GM21786 (cell line): ENCODE results near the gene TBX5.

Experiments
- ATAC-seq: cut with Tn5 transposase; IDR thresholded peaks from one replicate; pipeline ENCODE4 v1.9.1; 2021; ENCODE audit not compliant: unreplicated experiment

Gene TBX5

DNA sequence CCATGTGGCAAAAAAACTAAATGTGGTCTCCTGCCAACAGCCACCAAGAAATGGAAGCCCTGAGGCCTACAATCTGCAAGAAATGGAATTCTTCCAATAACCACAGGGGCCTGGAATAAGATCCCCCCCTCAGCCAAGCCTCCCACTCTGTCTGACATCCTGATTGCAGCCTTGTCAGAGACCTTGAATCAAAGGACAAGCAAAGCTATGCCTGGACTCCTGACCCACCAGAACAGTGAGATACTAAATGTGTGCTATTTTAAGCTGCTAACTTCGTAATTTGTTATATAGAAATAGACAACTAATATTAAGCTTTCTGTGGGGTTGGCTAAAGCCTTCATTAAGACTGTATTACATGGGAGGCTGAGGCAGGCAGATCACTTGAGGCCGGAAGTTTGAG is 77.7 kb downstream of the TBX5 start:
- no peak for ATAC-seq

DNA sequence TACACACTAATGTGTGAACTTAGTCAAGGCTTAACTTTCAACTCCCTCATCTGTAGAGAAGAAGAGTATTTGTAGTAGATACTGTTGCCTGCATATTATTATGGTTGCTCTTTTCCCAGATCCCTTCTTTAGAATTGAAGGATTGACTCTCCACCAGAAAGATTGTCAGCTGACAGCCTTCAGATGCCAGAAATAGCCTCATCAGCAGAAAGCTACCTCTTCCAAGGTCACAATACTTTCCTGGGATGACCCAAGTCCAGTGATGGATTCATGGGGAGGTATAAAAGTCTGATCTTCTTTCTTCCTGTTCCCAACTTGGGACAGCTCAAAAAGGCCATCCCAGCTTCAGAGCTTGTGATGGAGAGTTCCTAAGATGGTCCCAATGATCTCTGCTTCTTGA is 78.2 kb downstream of the TBX5 start:
- no peak for ATAC-seq

DNA sequence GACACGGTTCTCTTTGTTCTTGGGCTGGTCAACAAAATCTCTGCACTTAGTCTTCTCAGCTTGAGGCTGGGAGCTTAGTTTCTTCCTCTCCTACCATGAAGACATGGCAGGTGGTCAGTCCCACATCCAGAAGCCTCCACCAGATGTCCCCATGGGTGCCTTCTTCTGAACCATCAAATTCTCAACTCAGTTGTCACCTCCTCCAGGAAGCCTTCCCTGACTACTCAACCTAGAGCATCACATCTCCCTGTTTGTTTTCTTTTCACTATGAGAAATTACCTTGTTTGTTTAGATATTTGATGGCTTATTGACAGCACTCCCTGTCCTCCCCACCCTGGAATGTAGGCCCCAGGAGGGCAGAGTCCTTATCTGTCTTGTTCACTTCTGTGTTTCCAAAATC is 84.4 kb downstream of the TBX5 start:
- ATAC-seq = no peak

DNA sequence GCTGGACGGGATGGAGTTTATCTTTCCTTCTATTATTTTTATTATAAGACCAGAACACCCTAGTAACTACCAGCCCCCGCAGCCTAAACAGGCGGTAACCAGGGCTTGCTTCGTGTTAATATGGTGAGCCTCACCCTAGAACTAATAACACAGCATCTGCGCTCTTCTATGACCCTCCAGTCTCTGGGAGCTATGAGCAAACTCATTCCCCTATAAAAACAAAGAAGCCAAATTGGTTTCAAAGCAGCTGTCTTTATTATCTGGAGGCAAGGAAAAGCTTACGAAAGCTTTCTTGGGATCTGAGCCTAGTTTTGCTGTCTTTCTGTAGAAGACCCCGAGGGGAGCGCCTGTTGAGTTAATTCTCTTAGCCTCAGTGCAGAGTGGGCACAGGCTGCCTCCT is 85.0 kb downstream of the TBX5 start:
- no peak for ATAC-seq

DNA sequence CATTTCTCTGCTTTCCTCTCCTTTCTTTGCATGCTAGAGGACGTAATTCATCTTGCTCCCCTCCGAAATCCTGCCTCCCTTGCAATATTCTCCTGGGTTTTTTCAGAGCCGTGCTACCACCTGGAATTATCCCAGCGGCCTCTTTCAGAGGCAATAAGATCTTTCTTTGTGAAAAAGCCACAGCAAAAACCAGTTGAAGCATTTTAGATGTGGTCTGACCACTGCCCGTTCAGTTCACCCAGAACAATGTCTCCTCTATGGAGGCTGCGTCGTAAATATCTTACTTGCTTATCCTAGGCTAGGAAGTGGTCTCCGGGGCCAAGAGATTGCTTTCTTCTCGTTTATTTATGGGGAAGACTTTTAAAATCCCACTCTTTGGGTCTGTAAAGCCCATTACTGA is 85.8 kb downstream of the TBX5 start:
- ATAC-seq = no peak

DNA sequence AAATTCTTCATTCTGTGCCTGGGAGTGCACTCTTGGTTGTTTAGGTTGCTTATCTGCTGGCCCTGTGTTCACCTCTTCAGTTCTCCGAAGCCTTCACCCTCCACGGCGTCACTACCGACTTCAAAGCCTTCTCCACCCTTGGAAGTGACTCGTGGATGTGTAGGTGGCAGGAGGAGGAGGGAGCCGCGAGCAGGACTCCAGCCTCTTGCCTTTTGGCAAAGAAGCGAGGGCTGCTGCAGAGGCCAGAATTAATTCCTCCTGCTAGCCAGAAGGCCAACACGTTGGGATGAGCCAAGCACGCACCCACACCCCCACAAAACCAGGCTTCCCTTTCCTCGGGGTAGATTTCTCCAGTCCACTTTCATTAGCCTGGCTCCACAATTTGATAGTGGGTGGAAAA is 86.5 kb downstream of the TBX5 start:
- ATAC-seq = no peak

DNA sequence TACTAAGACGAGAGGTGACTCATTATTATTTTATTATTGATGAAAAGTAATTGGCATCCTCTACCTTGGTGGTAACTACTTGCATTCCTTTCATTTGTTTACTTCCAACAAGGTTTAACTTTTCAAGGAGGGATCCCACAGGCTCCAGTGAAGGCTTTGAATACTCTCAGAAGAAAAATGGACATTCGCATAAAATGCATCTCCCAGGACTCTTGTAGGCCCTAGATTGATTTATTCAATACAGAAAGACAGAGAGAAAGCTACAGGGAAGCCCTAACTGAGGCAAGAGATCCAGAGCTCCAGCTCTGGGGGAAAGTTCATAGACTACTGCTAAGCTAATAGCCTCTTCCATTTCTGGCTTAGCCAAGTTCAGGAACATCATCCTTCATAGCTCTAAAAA is 87.0 kb downstream of the TBX5 start:
- ATAC-seq = no peak

DNA sequence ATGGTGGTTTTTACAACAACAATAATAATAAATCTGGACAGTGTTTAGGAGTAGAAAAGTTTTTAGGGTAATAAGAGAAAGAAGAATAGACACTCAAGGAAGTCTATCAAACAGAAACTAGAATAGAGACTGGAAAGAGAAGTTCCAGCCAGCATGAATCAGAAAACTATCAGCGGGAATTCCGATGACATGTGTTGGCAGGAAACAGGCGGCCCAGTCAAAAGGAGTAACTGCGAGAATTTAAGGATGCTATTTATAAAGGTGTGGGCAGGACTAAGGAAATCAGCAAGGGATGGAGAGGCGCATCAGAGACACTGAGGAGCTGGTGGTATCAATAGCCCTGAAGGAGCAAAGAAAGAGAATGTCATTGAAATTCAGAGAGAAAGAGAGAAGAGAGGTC is 89.9 kb downstream of the TBX5 start:
- no peak for ATAC-seq

DNA sequence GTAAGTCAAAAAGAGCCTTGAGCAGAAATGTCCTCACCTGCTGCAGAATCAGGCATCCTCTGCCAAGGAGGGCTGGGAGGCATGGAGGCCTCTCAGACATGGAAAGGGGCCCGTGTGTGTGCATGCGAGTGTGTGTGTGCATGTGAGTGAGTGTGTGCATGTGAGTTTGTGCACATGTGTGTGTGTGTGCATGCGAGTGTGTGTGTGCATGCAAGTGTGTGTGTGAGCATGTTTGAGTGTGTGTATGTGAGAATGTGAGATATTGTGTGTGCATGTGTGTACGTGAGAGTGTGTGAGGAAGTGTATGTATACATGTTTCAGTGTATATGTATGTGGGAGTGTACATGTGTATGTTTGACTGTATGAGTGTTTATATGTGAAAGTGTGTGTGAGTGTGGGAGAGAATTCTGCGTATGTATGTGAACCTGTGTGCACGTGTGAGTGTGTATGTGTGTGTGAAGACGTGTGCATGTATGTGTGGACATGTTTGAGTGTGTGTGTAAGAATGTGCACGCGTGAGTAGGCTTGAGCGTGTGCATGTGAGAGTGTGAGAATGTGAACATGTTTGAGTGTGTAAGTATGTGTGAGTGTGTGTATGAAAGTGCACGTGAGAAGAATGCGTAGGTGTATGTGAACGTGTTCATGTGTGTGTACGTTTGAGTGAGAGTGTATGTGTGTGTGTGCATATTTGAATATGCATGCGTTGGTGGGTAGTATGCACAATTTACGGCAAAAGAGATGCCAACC is 90.8 kb downstream of the TBX5 start:
- no peak for ATAC-seq

DNA sequence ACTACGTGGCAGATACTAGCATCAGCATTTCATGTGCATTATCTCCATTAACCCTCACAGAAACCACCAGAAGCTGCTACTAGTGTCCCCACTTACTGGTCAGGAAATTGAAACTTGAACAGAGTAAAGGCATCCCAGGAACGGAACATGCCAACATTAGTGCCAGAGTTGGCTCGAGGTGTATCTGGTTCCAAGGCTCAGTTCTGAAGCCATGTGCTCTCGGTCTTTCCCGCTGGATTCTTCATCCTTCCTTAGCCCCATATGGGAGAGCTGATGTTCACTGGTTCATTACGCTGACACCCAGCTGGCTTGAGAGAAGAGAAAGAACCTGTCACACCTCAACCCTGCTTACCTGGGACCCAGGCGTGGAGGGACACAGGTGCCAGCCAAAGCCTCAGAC is 91.5 kb downstream of the TBX5 start:
- ATAC-seq = no peak

DNA sequence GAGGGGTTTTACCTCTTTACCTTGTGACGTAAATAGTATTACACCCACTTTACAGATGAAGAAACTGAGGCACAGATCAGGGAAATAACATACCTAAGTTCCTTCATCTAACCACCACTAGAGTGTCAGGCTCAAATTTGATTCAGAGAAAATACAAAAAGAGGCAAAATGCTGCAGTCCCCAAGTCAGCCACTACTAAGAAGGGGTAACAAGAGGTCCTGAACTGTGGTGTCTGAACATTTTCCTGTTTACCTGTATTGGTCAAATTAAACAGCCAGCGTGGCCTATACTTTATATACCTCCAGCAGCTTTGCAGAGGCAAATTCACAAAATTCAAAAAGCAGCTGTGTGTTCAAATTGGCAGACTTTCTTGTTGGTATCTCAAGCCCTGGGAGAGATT is 92.0 kb downstream of the TBX5 start:
- ATAC-seq = no peak

DNA sequence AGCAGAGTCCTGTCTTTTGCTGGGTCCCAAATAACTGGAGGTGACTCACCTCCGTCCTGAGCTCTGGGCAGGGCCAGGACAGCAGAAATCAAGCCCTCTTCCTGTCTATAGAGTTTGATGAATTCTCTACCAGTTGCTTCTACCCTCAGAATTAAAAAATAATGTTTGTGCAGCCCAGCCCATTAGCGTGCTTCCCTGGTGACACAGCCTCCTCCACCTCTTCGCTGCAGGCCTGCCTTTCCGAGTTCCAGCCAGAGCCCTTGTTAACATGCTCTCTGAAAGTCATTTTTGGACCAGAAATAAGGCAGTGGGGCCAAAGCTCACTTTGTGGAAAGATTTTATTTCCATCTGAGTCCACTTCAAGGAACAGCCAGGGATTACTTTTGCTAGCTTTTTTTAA is 94.0 kb downstream of the TBX5 start:
- no peak for ATAC-seq

DNA sequence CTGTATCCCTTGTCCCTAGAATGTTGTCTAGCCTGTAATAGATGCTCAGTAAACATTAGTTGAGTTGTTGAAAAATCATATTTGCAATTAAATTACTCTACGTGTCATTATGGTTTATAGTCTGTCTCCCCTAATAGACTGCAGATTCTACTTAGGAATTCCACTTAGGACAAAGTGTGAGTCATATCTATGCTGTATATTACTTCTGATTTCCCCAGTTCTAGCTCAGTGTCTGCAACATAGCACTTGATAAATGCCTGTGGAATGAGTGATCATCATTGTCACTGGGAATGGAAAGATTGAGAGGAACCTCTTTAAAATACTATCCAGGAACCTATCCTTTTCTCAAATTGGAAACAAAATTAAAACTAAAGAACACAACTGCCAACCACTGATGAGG is 99.3 kb downstream of the TBX5 start:
- no peak for ATAC-seq

DNA sequence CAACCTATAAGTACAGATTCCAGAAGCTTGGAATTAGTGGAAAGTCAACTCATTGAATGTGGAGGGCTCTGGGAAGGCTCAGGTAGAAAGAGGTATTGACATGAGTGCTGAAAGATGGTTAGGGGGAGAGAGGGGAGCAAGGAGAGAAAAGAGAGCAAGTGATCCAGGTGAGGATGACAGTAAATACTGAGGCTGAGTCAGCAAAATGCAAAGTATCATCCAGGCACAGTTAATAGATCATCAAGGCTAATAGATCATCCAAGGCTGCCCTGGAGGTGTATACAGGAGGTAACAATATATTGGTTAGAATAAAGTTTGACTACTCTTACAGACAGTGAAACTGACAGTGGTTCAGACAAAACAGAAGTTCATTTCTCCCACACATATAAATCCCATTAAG is 100.5 kb downstream of the TBX5 start:
- no peak for ATAC-seq
